Lower leg skin (tissue), 4 donors: ENCODE measurements around the gene SIVA1. TPM values are rescaled to one million over a fixed set of nuclear protein-coding genes. Genes with fewer than 3 reads are reported as not detected.

Experiments
- DNase-seq, 2 donors: peaks; one replicate each; pipeline ENCODE4 v3.0.0-alpha.2; 2019; ENCODE audit warnings: low spot score in 2 of 2
- H3K4me3 ChIP-seq: fragments of 200-600 bp; sonication (generic); 2 replicates; pipeline ENCODE4 v1.5.1; 2017; ENCODE audit warnings: mild to moderate bottlenecking, low read depth; ENCODE audit not compliant: poor library complexity, severe bottlenecking
- CTCF ChIP-seq, 3 donors: fragments of 450-650 bp; IDR thresholded peaks; one replicate each; pipeline ENCODE4 v1.5.1; 2016; ENCODE audit warnings: antibody characterized with exemption in 3 of 3, mild to moderate bottlenecking in 3 of 3, moderate library complexity in 2 of 3
- POLR2A ChIP-seq, 2 donors: fragments of 450-650 bp; IDR thresholded peaks; one replicate each; pipeline ENCODE4 v1.6.1; 2016 to 2017; ENCODE audit warnings: antibody characterized with exemption in 2 of 2, mild to moderate bottlenecking in 1 of 2, moderate library complexity in 1 of 2
- WGBS, 2 donors: methylation state at CpG; one replicate each; pipeline ENCODE4 v1.1.5; 2018; 5-methylcytosine and 5-hydroxymethylcytosine counted together
- intact Hi-C: fragments of 100-400 bp; cut with DNase I; formaldehyde crosslinking; loops from one replicate; pipeline ENCODE4 v1.15.0; 2023; ENCODE audit warnings: low total_unique reads
- total RNA-seq, 4 donors: library from RNA; depleted of rRNA; stranded (reverse); fragments of >200 nt; gene quantifications; one replicate each; pipeline ENCODE4 v1.1.0, GENCODE V29; 2016

Gene SIVA1
- total RNA-seq, 4 donors from 2014 or later = 162 to 174 (median 168) TPM

DNA sequence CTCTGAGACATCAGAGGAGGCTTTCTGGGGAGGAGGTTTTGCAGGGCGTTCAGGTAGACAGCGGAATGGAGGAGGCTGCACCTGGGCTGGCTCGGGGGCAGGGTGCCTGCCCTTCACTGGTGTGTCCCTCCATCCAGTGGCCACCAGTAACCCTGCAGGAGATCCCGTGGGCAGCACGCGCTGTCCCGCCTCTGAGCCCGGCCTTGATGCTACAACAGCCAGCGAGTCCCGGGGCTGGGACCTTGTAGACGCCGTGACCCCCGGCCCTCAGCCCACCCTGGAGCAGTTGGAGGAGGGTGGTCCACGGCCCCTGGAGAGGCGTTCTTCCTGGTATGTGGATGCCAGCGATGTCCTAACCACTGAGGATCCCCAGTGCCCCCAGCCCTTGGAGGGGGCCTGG lies 38.9 kb upstream of the SIVA1 start:
- H3K4me3 ChIP-seq = no peak overlapping the region
- no peak for TF ChIP-seq POLR2A (IDR thresholded peaks at IDR 0.05)
- no peak for TF ChIP-seq CTCF (IDR thresholded peaks at IDR 0.05)
- intact Hi-C loops = no loop called here
- WGBS, 2 donors = 93 to 98% methylated on average over 7 to 15 of the region's 16 CpGs
- DNase-seq = no peak

GRCh38 chr14:104714681-104715080 lies 38.3 kb upstream of the SIVA1 start:
- no peak overlapping the region for H3K4me3 ChIP-seq
- no peak for TF ChIP-seq POLR2A (IDR thresholded peaks at IDR 0.05)
- TF ChIP-seq CTCF (IDR thresholded peaks at IDR 0.05) = no peak
- WGBS, 2 donors = 81 to 82% methylated on average over 31 of the region's 31 CpGs
- no peak for DNase-seq
- intact Hi-C loops = no loop called here

DNA sequence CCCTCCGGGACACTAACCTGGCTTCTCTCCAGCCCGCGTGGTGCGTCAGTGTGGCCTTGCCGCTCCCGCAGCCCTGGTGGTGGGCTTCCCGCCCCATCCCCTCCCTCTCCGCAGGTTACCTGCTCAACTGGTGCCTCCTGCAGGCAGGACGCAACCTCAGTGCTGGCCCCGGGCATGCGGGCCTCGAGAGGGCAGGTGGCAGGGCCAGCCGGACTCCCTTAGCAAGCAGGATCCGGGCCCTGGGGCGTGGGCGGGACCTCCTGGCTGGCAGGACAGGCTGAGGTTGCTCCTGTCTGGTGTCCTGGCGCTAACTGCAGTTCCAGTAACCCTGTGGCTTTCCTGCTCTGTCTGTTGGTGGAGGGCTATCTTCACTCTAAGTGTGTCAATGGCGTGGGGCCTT lies 37.5 kb upstream of the SIVA1 start:
- TF ChIP-seq CTCF (IDR thresholded peaks at IDR 0.05) = no peak
- no peak for TF ChIP-seq POLR2A (IDR thresholded peaks at IDR 0.05)
- no peak overlapping the region for H3K4me3 ChIP-seq
- WGBS, 2 donors = 73 to 74% methylated on average over 11 to 15 of the region's 18 CpGs
- intact Hi-C loops = no loop called here
- no peak for DNase-seq

DNA sequence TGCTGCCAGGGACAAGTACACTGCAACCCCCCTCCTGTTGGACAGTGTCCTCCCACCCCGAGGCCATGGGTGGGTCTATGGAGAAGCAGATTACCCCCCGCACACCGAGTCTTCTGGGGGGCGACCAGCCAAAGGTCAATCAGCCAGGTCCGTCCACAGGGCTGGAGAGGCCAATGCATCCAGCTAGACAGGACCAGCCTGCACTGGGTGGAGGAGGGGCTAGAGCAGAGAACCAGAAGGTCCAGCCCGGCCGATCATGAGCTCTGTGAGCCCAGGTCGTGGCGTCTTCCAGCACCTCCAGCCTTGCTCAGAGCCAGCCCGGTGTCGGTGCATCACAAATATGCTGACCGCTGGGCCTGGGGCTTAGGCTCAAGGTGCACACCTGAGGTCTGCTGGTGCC lies 37.1 kb upstream of the SIVA1 start:
- 85 to 92% methylated on average over 7 to 12 of the region's 12 CpGs for whole genome bisulfite sequencing, 2 donors

GRCh38 chr14:104717137-104717536 lies 35.8 kb upstream of the SIVA1 start:
- intact Hi-C loops = no loop called here
- WGBS, 2 donors = 84 to 88% methylated on average over 21 to 22 of the region's 22 CpGs
- no peak overlapping the region for H3K4me3 ChIP-seq
- no peak for DNase-seq
- no peak for TF ChIP-seq POLR2A (IDR thresholded peaks at IDR 0.05)
- TF ChIP-seq CTCF (IDR thresholded peaks at IDR 0.05) = no peak

More for the DNA sequence above, 37.1 kb upstream of the SIVA1 start:
- TF ChIP-seq POLR2A (IDR thresholded peaks at IDR 0.05) (no peak), CTCF (IDR thresholded peaks at IDR 0.05) (no peak)
- intact Hi-C loops = no loop called here
- no peak overlapping the region for H3K4me3 ChIP-seq
- no peak for DNase-seq

DNA sequence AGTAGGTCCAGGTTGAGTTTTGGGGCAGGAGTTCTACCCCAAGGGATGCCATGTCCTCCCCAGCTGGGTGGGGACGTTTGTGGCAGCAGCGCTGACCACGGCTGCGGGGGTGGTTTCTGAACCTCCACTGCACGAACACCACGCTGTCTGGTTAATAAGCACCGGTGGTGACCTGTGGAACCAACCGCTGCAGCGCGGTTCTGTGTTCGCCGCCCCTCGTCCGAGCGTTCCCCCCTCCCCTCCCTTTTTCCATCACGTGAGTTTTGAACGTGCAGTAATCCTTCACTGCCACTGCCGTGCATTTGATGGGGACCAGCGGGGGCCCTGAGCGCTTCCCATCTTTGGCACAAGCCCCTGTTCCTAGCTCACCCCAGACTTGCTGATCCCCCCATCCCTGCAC lies 35.3 kb upstream of the SIVA1 start:
- DNase-seq = no peak
- TF ChIP-seq CTCF (IDR thresholded peaks at IDR 0.05) = no peak
- no peak for TF ChIP-seq POLR2A (IDR thresholded peaks at IDR 0.05)
- WGBS, 2 donors = 77 to 81% methylated on average over 19 to 20 of the region's 20 CpGs
- intact Hi-C loops = no loop called here
- H3K4me3 ChIP-seq = no peak overlapping the region
